Stimulated activated CD8-positive, alpha-beta memory T cell treated with anti-CD3 and anti-CD28 coated beads, Interleukin-15, amount 100 ng/mL, for 48 hours (primary cell): ENCODE data around the gene ITPRID2.
A peak's percentile ranks its signal among the peaks of the same experiment; 100 is the strongest.
"Not testable (repeated sequence)": the region's sequence is repeated elsewhere in the genome, so short reads cannot be mapped to it uniquely, and the experiment has no call there.

Source experiments
- DNase-seq, 2 donors: peaks; one replicate each; pipeline ENCODE4 v3.0.0-alpha.2; 2020; ENCODE audit warnings: low read depth in 2 of 2

Gene ITPRID2

GRCh38 chr2:181916726-181917718, 25.5 kb downstream of the ITPRID2 start:
- DNase-seq: no peak

GRCh38 chr2:181918188-181918587, 26.7 kb downstream of the ITPRID2 start:
- DNase-seq: no peak

DNA sequence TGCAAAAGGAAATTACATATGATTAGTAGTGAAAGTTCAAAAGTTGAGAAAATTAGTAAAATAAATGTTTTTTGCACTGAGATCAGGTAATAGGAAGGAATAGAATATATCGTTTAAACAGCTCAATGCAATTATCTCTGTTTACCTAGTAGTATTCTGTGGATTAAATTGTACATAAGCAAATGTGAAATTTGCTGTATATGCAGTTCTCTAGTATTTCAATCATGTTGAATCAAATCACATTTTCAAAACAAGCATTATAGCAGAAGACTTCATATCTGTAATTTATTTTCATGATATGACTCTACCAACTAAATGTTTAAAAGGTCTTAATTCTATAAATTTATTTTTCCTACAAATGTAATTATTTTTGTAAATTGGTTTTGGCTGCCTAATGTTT, 31.6 kb downstream of the ITPRID2 start:
- DNase-seq: no peak

DNA sequence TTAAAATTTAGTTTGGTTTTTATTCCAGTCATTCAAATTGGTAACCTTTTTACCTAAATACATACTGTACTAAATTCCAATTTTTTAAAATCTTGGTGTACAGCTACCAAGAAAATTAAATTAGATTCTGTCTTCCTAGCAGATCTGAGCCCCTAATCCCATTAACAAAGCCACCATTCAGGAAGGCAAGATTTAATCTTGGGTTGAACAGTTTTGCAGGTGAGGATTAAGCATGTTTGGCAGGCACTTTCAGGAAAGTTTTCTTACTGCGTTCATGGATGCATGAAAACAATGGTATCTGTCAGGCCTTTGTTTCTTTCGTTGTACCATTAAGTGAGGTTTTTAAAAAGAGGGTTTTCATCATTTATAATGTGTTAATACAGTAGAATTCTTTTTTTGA, 32.8 kb downstream of the ITPRID2 start:
- no peak for DNase-seq

- no peak for DNase-seq
Observed at GRCh38 chr2:181934694-181935093, 43.2 kb downstream of the ITPRID2 start.

DNA sequence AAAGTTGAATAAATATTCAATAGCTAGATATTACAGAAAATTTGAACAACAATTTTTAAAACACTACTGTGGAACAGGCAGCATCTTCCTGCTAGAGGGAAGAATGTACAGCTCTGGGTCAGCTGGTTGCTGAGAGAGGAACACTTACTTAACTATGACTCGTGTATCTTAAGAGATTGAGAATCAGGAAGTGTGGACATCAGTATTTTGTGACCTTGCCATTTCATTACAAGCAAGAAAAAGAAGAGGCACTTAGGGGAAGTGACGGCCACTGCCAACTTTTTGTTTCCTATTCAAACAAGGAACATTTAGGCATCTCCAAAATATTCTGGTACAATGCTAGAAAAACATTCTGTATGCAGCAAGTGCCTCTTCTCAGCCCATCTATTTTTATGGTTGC, 45.9 kb downstream of the ITPRID2 start:
- no peak for DNase-seq

- no peak for DNase-seq
Observed at GRCh38 chr2:181943411-181944124, 52.0 kb downstream of the ITPRID2 start.

DNA sequence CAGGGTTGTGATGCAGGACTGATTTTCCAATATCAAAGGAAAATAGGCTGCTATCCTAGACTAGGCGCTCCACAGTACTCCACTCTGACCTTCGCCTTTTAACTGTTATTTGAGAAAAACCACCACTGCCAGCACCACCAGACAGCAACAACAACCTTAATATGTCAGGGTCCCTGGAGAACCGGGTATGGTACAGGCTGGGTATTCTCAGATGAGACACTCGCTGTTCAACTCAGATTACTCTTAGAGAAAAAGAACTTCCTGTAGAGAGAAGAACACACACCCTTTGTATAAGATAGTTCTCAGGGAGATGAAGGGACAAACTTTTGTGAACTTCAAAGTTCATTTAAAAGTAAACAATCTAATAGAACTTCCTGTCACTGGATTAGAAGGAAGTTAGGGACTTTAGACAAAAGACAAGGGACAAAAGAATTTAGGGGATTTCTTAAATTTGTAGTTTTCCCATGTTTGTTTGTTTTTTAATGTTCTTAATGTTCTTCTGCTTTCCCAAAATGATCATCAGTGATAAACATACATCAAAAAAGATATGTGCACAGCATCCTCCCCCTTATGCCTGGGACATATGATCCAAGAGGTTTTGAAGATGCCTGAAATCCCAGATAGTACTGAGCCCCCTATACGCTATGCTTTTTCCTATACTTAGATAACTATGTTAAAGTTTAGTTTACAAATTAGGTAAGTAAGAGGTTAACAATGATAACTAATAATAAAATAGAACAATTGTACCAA, 52.8 kb downstream of the ITPRID2 start:
- no peak for DNase-seq

- DNase-seq: no peak
Observed at GRCh38 chr2:181944914-181945291, 53.4 kb downstream of the ITPRID2 start.

- no peak for DNase-seq
Observed at GRCh38 chr2:181946444-181947127, 55.1 kb downstream of the ITPRID2 start.

DNA sequence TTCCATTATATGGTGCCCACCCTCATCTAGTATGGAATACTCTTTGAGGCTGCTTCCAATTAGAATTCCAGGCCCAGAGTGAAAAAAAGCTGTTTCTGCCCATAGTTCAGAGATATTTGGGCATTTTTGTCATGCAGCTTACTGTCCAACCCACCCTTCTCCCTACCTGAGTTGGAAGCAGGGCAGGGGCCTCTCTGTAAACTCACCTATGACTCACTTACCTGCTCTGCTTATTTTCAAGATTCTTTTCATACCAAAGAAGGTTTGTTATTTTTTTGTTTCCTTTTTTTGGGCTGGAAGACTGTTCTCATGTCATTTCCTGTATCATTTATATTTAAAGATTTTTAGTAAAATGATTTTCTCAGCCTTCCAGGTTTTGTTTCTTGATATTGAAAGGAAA, 55.7 kb downstream of the ITPRID2 start:
- no peak for DNase-seq

- no peak for DNase-seq
Observed at GRCh38 chr2:181948227-181948626, 56.7 kb downstream of the ITPRID2 start.

DNA sequence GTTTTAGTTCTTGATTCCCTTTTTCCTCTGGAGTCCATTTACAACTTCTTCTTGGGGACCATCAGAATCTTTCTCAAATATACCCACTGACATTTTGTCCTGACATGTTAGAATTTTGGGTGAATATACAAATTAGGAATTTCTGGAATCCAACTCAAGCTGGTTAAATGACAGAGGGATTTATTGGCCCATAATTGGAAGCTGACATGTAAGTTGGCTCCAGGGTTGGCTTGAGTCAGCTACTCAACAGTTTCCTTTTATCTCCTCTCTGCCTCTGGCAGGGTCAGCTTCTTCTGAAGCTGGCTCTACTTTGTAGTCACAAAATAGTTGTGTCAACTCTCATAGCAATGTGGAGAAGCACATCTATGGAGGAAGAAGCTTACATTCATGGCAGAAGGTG, 57.5 kb downstream of the ITPRID2 start:
- DNase-seq: no peak

DNA sequence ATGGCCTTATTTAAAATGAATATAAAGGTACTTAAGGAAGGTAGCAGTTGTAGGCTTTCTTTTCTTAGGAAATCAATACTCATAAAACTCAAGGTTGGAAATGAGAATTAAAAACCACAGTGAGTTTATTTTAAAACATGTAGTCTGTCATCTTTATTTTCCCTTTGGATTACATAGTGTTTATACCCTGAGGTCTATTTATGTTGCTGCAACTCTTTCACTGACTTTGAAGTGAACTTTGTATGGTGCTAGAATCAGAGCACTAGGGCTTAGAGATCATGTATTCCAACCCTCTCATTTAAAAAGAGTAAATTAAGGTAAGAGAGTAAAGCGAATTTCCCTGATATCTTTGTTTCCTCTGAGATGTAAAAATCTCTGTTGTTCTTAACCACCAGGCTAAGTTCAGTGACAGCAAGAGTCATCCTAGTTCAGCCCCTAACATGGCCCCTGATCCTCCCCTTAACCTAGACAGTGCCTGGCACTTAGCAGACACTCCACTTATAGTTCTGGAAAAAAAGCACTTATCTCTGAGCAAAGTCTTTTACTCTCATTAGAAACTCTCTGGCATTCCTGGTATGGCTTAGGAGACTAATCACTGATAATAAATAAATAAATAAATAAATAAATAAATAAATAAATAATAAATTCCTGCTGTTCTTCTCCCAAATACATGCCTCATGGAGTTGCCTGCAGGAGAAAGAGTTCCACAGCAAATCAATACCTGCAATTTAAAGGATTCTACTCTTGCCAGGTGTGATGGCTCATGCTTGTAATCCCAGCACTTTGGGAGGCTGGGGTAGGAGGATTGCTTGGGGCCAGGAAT, 61.1 kb downstream of the ITPRID2 start:
- no peak for DNase-seq

- peak; percentile 28 to 33 for DNase-seq
Observed at GRCh38 chr2:181953881-181954537, 62.5 kb downstream of the ITPRID2 start.

GRCh38 chr2:181954538-181954883, 63.0 kb downstream of the ITPRID2 start:
- no peak for DNase-seq

GRCh38 chr2:181955010-181955409, 63.5 kb downstream of the ITPRID2 start:
- DNase-seq: no peak

- DNase-seq: not testable (repeated sequence)
Observed at GRCh38 chr2:181955866-181956265, 64.3 kb downstream of the ITPRID2 start.

GRCh38 chr2:181957668-181958067, 66.1 kb downstream of the ITPRID2 start:
- no peak for DNase-seq

- no peak for DNase-seq
Observed at GRCh38 chr2:181958726-181959125, 67.2 kb downstream of the ITPRID2 start.
